Raji (cell line): ENCODE data around the gene BRPF3.

Experiments used
- POLR2A ChIP-seq: IDR thresholded peaks from 2 replicates; pipeline ENCODE4 v1.6.1; 2011; ENCODE audit warnings: low read depth, low read length, control low read depth; ENCODE audit not compliant: insufficient read depth

Gene BRPF3

DNA sequence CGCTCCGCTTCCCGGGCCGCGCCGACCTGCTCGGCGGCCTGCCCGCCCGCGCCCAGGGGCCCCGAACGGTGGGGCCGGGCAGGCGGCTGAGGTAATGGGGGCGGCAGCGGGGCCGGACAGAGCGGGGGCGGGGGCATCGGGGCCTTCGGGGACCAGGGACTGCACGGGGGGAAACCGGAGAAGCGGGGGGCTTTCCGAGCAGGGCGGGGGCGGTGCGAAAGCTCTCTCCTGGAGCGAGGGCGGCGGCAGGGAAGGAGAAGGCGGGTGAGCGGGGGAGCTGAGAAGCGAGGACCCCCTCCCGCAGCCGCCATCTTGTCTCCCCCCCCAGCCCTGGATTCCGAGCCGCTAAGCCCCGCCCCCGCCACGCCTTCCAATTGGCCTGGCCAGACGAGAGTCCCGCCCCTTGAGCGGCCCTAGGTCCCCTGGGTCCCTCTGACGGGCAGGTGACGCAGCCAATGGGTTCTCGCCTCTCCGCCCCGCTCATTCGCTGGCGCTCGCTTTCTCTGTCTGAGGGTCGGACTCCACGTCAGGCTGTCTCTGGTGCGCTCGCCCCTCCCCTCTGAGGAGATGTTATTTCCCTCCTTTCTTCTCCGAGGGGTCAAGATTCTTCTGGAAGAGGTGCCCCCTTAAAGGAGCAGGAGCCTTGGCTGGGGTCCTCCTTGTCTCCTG, 470 bp downstream of the BRPF3 start:
- peak; percentile 70 for TF ChIP-seq POLR2A

DNA sequence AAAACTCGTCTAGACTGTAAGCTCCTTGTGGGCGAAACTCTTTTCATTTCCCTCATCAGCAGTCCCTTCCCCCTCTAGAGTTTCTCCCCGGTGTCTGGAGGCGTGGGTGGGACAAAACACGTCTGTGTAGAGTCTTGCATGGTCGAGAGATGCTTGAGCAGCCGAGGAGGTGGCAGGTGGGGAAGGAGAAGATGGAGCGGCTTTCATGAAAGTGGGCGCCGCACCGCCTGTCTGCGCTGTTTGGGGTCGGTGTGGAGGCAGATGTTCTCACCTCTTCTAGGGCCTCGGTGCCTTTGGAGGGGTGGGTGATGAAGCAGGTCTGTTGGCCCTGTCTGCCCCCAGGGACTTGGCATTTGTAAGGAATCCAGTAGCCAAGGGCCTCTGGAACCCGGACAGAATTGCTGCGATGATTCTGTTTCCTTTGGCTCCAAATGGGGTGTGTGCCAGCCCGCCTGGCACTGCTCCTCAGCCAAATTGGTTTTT, 1.2 kb downstream of the BRPF3 start:
- TF ChIP-seq POLR2A: no peak

DNA sequence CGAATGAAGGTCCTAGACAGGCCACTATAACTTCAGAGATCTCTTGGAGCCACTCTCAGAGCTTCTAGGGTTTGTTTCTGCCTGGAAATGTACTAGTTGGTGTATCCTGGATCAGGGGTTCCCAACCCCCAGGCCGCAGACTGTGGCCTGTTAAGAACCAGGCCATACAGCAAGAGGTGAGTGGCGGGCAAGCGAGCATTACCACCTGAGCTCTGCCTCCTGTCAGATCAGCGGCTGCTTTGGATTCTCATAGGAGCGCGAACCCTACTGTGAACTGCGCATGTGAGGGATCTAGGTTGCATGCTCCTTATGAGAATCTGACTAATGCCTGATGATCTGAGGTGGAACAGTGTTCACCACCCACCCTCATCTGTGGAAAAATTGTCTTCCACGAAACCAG, 2.4 kb downstream of the BRPF3 start:
- no peak for TF ChIP-seq POLR2A

DNA sequence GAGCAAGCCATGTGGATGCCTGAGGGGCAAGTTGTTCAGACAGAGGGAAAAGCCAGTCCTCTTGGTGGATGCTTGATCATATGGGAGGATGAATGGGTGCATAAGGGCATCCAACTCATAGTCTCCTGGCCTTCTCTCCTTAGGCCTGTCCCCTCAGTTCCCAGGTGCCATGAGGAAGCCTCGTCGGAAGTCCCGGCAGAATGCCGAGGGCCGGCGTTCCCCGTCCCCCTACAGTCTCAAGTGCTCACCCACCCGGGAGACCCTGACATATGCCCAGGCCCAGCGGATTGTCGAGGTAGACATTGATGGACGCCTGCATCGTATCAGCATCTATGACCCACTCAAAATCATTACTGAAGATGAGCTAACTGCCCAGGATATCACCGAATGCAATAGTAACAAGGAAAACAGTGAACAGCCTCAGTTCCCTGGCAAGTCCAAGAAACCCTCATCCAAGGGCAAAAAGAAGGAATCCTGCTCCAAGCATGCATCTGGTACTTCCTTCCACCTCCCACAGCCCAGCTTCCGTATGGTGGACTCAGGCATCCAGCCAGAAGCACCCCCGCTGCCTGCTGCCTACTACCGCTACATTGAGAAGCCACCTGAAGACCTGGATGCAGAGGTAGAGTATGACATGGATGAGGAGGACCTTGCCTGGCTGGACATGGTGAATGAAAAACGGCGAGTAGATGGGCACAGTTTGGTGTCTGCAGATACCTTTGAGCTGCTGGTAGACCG, 3.8 kb downstream of the BRPF3 start:
- TF ChIP-seq POLR2A: no peak

DNA sequence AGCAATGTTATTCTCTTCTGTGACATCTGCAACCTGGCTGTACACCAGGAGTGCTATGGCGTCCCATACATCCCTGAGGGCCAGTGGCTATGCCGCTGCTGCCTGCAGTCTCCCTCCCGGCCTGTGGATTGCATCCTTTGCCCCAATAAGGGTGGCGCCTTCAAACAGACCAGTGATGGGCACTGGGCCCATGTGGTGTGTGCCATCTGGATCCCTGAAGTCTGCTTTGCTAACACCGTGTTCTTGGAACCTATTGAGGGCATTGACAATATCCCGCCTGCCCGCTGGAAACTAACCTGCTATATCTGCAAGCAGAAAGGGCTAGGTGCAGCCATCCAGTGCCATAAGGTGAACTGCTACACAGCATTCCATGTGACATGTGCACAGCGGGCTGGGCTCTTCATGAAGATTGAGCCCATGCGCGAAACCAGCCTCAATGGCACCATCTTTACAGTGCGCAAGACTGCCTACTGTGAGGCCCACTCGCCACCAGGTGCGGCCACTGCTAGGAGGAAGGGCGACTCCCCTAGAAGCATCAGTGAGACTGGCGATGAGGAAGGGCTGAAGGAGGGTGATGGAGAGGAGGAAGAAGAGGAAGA, 4.6 kb downstream of the BRPF3 start:
- TF ChIP-seq POLR2A: no peak

DNA sequence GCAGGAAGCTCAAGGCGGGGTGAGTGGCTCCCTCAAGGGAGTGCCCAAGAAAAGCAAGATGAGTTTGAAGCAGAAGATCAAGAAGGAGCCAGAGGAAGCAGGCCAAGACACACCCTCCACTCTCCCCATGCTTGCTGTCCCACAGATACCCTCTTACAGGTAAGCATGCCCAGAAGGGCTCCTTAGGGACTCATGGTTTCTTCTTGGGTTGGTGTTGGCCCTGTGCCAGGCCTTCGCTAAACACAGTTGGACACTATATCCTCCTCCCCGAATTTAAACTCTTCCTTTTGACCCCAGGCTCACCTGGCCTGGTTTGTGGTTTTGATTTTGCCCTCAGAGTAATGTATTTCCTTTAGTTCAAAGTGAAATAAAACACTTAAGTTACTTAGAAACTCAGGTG, 5.1 kb downstream of the BRPF3 start:
- TF ChIP-seq POLR2A: no peak

DNA sequence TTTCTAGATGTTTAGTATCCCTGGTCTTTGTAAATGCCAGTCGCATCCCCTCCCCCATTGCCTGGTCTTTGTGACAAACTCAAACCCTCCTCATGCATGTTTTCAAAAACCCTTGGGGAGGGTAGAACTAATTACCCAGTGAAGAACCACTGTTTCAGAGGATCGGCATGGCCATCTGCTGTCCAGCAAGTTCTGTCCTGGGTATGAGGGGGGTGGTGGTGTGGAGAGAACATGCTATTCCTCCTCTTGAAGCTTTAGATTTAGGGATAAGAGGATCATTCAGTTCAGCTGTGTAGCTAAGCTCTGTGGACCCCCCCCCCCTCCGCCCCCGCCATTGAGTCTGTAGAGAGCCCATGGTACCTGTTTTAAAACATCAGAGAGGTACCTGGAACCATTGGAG, 5.6 kb downstream of the BRPF3 start:
- TF ChIP-seq POLR2A: no peak

DNA sequence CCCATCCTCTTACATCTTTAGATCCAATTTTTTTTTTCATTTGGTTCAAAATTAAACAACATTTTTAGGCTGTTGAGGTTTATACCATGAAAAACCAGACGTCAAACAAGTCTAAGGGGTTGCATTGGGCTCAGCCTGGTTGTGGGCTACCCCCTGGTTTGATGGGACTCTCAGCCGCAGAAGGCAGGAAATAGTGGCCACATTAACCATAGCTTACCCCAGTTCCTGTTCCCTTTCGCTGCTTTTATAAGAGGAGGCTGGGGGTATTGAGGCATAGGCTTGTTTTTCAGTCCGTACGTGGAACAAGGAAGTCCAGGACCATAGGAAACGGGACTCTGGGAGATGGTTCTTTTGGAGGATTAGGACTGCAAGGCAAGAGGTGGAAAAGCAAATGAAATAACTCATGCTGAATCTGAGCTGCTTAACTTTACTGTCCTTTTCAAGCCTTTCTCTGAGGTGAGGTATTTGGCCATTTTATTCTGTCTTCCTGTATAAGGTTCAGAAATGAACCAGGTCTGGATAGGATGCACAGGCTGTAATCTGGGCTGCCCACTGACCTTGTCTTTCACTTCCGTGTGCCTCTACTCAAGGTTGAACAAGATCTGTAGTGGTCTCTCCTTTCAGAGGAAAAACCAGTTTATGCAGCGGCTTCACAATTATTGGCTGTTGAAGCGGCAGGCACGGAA, 7.7 kb downstream of the BRPF3 start:
- no peak for TF ChIP-seq POLR2A

DNA sequence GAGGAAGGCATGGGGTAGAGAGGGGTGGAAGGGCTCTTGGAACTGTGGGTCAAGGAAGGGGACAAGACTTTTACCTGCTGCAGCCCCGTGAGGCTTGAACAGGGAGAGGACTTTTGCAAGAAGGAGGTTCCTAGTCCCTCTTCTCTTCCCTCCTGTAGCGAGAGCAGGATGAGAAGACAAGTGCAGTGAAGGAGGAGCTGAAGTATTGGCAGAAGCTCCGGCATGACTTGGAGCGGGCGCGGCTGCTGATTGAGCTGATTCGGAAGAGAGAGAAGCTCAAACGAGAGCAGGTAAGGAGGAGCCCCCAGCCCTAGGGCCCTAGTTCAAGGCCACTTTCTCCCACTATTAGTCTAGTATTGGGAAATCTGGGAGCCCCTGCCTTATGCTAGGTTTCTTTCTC, 10.6 kb downstream of the BRPF3 start:
- TF ChIP-seq POLR2A: no peak

DNA sequence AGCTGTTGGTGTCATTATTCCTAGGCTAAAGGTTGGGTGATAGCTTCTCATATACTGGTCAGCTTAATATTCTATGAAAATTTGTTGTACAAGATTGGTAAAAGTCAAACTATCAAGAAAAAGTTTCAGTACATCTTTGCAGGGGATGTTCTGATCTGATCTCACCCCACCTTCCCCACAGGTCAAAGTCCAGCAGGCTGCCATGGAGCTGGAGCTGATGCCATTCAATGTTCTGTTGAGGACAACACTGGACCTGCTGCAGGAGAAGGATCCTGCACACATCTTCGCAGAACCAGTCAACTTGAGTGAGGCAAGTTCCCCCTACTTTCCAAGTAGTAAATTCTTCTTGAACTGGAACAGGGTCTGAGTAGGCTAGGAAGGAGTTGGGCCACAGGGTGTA, 13.1 kb downstream of the BRPF3 start:
- TF ChIP-seq POLR2A: no peak

DNA sequence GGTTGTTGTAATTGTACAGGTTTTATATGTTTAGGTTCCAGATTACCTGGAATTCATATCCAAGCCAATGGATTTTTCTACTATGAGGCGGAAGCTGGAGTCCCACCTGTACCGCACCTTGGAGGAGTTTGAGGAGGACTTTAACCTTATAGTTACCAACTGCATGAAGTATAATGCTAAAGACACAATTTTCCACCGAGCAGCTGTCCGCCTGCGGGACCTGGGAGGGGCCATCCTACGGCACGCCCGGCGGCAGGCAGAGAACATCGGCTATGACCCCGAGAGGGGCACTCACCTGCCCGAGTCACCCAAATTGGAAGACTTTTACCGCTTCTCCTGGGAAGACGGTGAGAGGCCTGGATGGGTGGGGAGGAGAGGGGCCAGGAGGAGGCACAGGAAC, 13.6 kb downstream of the BRPF3 start:
- TF ChIP-seq POLR2A: no peak

DNA sequence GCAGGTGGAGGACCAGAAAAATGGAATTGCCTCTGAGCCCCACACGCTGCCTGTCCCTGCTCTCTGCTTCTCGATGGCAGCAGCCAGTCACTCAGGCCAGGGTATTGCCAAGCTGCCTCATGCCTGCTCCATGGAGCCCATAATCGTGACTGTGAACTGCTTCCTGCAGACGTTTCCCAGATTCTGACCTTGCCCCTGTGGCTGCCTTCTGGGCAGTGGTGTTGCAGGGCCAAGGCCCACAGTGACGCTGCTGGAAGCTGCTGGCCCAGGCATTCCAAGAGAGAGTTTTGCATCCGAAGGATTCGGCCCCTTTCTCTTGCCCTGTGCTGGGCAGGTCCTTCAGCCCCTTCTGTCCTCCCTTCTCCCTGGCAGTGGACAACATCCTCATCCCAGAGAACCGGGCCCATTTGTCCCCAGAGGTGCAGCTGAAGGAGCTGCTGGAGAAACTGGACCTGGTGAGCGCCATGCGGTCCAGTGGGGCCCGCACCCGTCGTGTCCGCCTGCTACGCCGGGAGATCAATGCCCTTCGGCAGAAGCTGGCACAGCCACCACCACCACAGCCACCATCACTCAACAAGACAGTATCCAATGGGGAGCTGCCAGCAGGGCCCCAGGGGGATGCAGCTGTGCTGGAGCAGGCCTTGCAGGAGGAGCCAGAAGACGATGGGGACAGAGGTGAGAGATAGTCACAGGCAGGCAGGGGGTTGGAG, 14.5 kb downstream of the BRPF3 start:
- no peak for TF ChIP-seq POLR2A

DNA sequence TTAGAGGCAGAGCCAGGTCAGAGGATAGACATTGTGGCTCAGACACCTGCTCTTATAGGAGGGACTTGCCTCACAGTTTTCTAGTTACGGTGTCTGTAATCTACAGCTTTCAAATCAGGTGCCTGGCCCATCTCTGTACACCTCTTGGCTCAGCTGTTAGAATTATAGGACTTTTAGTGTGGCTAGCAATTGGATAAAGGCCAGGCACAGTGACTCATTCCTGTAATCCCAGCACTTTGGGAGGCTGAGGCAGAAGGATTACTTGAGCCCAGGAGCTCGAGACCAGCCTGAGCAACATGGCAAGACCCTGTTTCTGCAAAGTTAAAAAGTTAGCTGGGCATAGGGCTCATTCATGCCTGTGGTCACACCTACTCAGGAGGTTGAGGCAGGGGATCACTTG, 20.0 kb downstream of the BRPF3 start:
- no peak for TF ChIP-seq POLR2A

DNA sequence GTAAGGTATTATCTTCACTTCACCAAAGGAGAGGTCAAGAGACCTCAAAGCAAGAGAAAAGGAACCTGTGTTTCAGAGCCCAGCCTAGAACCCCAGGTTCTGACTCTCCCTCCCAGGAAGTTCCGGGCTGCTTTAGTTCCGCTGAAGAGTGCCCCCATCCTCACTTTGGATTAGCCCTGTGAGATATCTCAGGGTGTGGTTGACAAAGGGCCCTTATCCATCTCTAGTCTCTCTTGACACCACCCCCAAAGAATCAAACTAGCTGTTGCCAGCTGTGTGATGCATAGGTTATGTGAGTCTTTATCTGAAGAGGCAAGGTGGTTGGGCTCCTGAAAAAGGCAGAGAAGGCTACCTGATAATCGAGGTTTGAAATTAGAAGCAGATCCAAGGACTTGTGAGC, 20.6 kb downstream of the BRPF3 start:
- no peak for TF ChIP-seq POLR2A

DNA sequence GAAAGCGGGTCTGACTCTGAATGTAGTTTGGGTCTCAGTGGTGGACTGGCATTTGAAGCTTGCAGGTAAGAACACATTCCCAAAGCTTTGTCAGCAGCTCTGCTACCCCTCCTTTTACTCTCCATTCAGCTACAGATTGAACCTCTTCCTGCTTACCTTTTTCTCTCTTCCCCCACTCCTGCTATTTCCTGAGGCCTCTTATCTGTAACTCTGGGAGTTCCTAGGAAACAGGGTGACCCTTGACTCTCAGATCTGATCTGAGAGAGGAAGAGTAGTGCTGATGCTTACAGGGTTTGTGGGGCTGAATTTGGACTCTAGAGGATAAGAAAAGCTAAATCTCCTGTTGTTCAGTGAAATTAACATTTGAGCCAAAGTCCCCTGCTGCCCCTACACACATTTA, 21.4 kb downstream of the BRPF3 start:
- no peak for TF ChIP-seq POLR2A
